Measurements from ENCODE around the gene SERPINB6.
"Not testable (repeated sequence)": the region's sequence is repeated elsewhere in the genome, so short reads cannot be mapped to it uniquely, and the experiment has no call there.

Gene SERPINB6

GRCh38 chr6:2958331-2958711 is 13.0 kb downstream of the SERPINB6 start:
- no peak for DNase-seq (ENCODE audit: low spot score)

GRCh38 chr6:2957696-2958330 is 13.6 kb downstream of the SERPINB6 start:
- DNase-seq (ENCODE audit: low spot score) = no peak

DNA sequence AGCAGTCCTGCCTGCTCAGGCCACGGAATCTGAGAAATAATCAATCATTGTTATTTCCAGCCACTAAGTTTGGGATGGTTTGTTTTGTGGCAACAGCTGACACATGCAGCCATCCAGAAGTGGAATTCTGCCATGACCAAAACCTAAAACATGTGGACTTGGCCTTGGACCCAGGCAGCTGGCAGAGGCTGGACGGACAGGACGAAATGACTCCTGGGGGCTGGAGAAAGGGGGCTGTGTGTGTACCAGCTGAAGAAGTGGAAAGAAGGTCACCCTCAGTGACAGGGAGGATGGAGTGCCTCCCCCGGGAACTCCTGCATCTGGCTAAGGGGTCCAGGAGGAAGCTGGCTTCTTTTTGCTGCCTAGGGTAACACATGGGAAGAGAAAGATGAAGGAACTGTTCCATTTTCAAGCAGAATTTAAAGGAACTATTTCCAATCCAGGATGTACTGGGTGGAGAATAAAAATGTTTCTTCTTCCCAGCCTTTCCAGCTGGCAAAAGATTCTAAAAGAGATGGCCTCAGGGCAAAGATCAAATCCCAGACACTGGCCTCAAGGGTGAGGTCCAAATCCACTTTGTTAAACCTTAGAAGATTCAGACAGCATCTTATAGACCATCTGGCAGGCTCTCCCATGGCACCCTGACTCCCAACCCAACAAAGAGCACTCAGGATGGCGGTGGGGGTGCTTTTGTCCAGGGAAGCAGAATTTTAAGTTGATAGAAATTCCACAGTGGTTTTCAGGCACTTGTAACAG is 14.3 kb downstream of the SERPINB6 start:
- DNase-seq (ENCODE audit: low spot score) = no peak

- no peak for DNase-seq (ENCODE audit: low spot score)
Observed at GRCh38 chr6:2953098-2953497, 18.3 kb downstream of the SERPINB6 start.

DNA sequence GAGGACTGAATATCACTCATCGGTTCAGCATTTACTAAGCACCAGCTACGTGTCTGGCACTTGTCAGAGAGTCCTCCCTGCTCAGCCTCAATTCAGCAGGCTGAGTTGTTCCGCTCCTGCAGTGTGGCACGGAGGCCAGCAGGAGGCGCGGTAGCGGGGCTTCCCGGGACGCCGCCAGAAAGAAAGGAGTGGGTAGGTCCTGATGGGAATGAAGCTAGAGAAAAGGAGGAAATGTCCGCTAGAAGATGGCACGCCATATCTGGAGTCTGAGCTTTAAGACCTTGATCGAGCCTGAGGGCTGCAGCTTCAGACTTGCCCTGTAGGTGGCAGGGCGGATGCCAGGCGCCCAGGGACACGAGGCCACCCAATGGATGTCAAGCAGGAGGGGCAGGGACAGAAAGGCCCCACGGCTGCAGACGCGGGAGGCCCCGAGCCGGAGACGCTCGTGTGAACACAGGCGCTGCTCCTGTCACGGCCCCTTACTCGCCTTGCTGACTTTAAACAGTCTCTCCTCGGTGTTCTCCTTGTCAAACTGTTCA is 18.7 kb downstream of the SERPINB6 start:
- peak; percentile 16 for DNase-seq (ENCODE audit: low spot score)

- no peak for DNase-seq (ENCODE audit: low spot score)
Observed at GRCh38 chr6:2951728-2952127, 19.6 kb downstream of the SERPINB6 start.

DNA sequence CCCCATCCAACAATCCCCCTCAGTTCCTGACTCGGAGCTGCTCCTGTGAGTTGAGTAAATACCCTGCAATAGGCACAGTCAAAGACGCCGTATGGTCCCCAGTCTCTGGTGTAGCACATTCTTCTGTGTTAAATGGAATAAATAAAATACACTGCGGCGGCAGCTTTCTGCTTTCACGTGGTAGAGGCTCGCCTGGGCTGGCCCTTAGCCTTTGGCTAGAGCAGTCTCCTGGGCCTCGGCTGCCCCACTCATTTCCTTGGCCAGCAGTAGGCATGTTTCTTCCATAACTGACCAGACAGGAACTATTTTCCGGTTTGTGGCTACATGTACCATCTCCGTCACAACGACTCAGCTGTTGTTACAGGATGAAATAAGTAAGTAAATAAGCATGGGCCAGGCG is 20.7 kb downstream of the SERPINB6 start:
- no peak for DNase-seq (ENCODE audit: low spot score)

DNA sequence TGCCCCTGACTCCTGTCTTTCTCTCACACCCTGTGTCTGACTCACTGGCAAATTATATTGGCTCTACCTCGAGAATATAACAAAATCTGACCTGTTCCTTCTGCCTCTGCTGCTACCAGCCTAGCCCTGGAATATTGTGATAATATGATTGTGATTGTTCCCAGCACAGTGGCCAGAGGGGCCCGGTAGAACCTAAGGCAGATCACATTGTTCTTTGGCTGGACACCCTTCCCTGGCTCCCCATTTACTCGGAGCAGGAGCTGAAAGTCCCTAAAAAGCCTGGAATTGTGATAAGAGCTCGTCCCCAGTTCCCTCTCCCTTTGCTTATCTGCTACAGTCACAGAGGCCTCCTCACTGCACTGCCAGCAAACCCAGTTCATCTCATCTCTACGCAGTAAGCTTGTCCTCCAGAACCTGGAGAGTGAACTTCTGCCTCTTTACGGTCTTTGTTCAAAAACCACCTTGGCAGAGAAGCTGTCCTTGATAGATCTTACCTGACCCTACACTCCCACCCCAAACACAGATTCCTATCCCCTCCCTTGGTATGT is 21.8 kb downstream of the SERPINB6 start:
- no peak for DNase-seq (ENCODE audit: low spot score)

GRCh38 chr6:2949121-2949520 is 22.2 kb downstream of the SERPINB6 start:
- DNase-seq (ENCODE audit: low spot score) = no peak

- DNase-seq (ENCODE audit: low spot score) = no peak
Observed at GRCh38 chr6:2948228-2949025, 22.9 kb downstream of the SERPINB6 start.

DNA sequence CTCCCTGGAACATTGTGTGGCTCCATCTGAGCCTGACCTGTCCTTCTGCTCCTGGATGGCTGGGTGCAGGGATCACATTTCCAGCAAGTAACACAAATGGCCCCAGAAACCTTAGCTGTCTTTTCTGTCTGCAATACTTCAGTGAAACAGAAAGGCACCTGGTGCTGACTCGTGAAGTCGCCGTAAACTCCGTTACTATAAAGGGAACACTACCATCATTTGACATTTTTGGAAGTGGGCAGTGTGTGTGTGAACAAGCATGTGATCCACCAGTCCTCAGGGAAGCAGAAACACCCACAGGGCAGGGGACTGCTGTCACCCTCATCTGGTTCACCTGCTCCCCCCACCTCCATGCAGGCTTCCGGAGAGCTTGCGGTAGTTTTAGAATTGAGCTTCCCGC is 23.9 kb downstream of the SERPINB6 start:
- DNase-seq (ENCODE audit: low spot score) = no peak

GRCh38 chr6:2945153-2945452 is 26.3 kb downstream of the SERPINB6 start:
- DNase-seq (ENCODE audit: low spot score) = no peak

- no peak for DNase-seq (ENCODE audit: low spot score)
Observed at GRCh38 chr6:2944405-2945152, 26.8 kb downstream of the SERPINB6 start.

- DNase-seq (ENCODE audit: low spot score) = no peak
Observed at GRCh38 chr6:2943564-2943955, 27.8 kb downstream of the SERPINB6 start.

GRCh38 chr6:2942914-2943563 is 28.3 kb downstream of the SERPINB6 start:
- no peak for DNase-seq (ENCODE audit: low spot score)

DNA sequence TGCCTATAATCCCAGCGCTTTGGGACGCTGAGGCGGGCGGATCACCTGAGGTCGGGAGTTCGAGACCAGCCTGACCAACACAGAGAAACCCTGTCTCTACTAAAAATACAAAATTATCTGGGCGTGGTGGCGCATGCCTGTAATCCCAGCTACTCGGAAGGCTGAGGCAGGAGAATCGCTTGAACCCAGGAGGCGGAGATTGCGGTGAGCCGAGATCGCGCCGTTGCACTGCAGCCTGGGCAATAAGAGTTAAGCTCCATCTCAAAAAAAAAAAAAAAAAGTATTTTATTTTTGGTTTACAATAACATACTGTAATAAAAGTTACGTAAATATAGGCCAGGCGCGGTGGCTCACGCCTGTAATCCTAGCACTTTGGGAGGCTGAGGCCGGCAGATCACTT is 29.3 kb downstream of the SERPINB6 start:
- DNase-seq (ENCODE audit: low spot score) = not testable (repeated sequence)

DNA sequence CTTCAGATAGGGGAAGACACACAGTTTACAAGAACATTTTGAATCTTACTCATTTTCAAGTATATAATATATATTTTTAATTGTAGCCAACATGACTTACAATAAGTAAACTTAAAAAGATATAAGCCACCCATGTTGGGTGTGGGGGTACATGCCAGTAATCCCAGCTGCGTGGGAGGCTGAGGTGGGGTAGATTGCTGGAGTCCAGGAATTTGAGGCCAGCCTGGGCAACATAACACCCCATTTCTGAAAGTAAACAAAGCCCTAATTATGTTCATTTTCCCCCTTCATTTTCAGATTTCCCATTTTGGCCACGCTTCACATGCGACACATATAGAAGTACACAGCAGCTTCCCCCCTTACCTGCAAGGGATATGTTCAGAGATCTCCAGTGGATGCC is 30.5 kb downstream of the SERPINB6 start:
- no peak for DNase-seq (ENCODE audit: low spot score)

GRCh38 chr6:2940010-2940850 is 31.1 kb downstream of the SERPINB6 start:
- peak; percentile 97 for DNase-seq (ENCODE audit: low spot score)

- DNase-seq (ENCODE audit: low spot score) = no peak
Observed at GRCh38 chr6:2939315-2940009, 31.9 kb downstream of the SERPINB6 start.

- no peak for DNase-seq (ENCODE audit: low spot score)
Observed at GRCh38 chr6:2938632-2939083, 32.7 kb downstream of the SERPINB6 start.
